Measurements from ENCODE around the gene NBPF11.
"Not testable (repeated sequence)": the region's sequence is repeated elsewhere in the genome, so short reads cannot be mapped to it uniquely, and the experiment has no call there.

The NBPF11 gene, protein sequence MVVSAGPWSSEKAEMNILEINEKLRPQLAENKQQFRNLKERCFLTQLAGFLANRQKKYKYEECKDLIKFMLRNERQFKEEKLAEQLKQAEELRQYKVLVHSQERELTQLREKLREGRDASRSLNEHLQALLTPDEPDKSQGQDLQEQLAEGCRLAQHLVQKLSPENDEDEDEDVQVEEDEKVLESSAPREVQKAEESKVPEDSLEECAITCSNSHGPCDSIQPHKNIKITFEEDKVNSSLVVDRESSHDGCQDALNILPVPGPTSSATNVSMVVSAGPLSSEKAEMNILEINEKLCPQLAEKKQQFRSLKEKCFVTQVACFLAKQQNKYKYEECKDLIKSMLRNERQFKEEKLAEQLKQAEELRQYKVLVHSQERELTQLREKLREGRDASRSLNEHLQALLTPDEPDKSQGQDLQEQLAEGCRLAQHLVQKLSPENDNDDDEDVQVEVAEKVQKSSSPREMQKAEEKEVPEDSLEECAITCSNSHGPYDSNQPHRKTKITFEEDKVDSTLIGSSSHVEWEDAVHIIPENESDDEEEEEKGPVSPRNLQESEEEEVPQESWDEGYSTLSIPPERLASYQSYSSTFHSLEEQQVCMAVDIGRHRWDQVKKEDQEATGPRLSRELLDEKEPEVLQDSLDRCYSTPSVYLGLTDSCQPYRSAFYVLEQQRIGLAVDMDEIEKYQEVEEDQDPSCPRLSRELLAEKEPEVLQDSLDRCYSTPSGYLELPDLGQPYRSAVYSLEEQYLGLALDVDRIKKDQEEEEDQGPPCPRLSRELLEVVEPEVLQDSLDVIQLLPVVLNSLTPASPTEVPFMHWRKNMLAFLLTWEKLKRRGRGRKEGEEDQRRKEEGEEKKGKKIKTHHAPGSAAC

GRCh38 chr1:148151911-148152656 lies at the start of gene NBPF11:
Gene NBPF11, minus strand, starts transcription at chr1:148152281. Its CDS starts 25,278 bp downstream, at chr1:148127003.
- peak; percentile 90 for DNase-seq

- not testable (repeated sequence) for DNase-seq
Observed at GRCh38 chr1:148197396-148197795, 45.3 kb upstream of the NBPF11 start.

GRCh38 chr1:148196949-148197348 lies 44.9 kb upstream of the NBPF11 start:
- not testable (repeated sequence) for DNase-seq

GRCh38 chr1:148195115-148195514 lies 43.0 kb upstream of the NBPF11 start:
- DNase-seq, result not testable (repeated sequence)

DNA sequence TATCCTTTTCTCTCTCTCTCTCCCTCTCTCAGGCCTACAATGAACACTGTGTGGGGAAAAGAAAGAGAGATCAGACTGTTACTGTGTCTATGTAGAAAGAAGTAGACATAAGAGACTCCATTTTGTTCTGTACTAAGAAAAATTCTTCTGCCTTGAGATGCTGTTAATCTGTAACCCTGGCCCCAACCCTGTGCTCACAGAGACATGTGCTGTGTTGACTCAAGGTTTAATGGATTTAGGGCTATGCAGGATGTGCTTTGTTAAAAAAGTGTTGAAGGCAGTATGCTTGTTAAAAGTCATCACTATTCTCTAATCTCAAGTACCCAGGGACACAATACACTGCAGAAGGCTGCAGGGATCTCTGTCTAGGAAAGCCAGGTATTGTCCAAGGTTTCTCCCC lies 36.7 kb upstream of the NBPF11 start:
- DNase-seq, result not testable (repeated sequence)

DNA sequence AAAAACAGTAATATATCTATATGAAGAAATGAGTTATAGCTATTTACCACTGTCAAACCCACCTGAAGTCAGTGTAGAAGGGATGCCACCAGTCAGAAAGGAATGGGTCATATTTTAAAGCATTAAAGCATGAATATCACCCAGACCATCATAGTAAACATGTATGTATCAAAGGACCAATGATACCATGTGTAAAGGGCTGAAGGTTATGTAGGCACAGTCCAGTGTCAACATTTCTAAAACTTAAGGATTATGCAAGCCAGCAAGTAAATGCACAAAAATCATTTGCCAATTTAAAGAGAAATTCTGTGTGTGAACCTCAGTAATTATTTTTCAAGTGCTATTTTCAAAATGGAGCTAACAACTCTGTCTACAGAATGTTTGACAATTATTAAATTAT lies 26.6 kb upstream of the NBPF11 start:
- not testable (repeated sequence) for DNase-seq

DNA sequence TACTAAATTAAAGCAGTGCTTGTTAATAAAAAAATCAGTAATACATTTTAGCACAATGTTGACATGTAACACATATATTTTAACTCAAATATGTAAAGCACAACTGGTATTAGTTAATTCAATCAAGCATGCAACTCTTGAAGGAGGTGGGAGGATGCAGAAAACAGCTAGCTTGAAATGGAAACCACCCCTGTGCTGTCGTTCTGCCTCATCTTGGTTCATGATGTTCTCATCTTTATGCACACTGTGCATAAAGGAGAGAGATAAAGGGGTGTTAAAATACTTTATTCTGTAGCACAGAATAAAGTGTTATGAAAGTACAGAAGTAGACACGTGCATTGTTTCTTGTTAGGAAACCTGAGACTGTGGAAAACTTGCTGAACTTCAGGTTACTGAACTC lies 23.3 kb upstream of the NBPF11 start:
- not testable (repeated sequence) for DNase-seq

GRCh38 chr1:148171995-148172394 lies 19.9 kb upstream of the NBPF11 start:
- not testable (repeated sequence) for DNase-seq

- DNase-seq, result no peak
Observed at GRCh38 chr1:148166558-148167492, 14.7 kb upstream of the NBPF11 start.

DNA sequence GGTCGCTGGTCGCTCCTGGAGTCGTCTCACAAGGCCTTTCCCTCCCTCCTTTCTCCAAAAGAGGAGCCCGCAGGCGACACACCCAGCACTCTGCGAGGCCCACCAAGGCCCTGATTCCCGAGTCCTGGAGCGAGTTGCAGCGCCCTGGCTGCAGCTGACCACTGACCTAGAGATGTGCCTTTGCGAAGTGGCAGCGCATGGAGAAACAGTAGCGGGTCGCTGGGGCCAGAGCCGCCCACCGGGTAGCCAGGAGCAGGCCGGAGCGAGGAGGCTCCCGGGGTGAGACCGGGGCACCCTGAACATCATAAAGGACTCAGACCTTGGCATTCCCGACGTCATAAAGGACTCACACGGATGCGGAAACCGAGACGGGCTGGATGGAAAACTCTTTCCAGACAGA lies 10.3 kb upstream of the NBPF11 start:
- DNase-seq, result no peak

GRCh38 chr1:148161053-148161901 lies 9.2 kb upstream of the NBPF11 start:
- DNase-seq, result no peak

DNA sequence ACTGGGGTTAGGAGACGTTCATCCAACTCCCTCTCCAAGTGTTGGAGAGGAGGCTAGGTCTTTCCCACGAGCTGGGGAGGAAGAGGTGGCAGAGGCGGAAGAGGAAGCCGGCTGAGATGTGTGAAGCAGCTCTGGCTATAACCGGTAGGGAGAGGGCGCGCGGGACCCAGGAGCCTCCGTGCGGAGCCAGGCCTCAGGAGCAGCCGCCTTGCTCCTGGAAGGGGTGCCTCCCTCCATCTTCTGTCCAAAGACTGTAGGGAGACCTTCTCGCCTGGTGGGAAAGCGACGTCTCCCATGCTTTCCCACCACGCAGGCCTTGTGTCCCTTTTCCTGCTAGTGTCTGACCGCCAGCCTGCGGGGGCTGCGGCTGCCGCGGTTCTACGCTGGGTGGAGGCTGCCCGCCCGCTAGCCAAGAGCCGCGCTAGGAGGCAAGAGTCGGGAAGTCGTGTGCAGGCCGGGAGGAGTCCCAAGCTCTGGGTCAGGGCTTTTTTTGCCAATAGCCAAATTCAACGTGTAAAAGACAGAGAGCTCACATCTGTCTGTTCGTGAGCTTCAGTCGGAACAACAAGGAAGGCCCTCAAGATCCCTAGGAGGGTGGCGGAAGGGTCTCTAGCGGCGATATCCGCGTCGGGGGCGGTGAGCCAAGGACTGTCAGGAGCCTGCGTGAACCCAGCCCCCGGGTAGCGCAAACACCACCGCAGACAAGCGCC lies 8.4 kb upstream of the NBPF11 start:
- DNase-seq, result no peak

DNA sequence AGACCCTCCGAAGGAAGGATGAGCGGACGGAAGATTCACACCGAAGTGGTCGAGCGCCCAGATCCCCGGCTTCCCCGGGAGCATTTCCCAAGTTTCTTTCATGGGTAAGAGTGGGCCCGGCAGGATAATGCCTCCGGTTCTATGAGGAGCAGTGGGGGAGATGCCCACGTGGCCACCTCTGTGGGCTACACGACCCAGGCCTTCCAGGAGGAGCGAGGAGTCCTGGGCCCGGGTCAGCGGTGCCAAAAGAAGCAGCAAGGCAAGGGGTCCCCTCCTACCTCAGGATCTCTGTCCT lies 7.9 kb upstream of the NBPF11 start:
- no peak for DNase-seq

- DNase-seq, result no peak
Observed at GRCh38 chr1:148158341-148159003, 6.4 kb upstream of the NBPF11 start.

DNA sequence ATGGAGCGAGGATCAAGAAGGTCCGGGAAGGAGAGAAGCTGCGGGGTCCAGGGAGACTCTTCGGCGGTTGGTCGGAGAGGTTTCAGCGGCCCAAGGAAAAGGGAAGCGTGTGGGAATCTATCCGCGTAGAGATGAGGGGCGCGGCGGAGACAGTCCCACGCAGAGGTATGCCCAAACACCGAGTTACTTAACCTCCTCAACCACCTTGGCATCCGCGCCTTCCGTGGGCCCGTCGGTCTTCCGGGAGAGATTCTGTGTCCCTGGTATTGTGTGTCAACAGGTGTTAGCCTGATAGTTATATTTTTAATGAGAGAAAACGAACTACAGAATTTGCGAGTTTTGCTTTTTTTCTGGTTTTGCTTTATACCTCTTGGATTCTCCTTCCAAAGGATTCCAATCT lies 5.7 kb upstream of the NBPF11 start:
- not testable (repeated sequence) for DNase-seq

- DNase-seq, result not testable (repeated sequence)
Observed at GRCh38 chr1:148155494-148156275, 3.6 kb upstream of the NBPF11 start.

GRCh38 chr1:148152795-148153194 lies 714 bp upstream of the NBPF11 start:
- DNase-seq, result not testable (repeated sequence)

DNA sequence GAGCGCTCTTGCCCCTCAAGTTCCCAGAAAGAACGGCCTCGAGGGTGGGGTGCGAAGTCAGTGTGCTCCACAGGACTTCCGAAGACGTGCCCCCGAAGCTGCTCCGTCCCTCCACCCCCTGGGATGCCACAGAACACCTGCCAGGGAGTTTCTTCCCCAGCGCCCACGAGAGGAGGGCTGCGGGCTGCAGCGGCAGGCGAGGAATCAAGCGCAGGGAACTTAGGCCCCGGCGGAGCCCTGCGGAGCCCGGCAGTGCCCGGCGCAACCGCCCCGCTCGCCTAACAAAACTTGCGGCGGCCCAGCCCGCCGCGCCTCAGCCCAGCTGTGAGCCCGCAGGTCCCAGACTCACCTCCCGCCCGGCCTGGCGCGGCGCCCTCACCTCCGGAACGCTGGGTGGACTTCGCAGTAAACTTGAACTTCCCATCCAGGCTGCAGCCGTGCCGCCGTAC lies 686 bp downstream of the NBPF11 start:
- DNase-seq, result peak; percentile 67

DNA sequence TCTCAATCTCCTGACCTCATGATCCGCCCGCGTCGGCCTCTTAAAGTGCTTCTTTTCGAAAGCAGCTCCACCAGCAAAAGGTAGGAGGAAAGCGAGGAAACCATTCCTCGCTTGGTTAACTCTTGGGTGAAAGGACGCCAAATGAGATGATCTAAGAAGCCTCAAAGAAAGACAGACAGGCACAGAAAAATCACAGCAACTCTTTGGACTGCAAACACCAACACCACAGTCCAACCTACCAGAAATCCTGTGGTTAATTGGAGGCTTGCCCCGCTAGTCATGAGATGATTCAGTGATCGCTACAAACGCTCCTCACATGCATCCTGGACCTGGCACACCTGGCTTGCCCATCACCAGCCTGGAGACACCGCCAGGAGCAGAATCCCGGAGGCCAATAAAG lies 1.1 kb downstream of the NBPF11 start:
- not testable (repeated sequence) for DNase-seq
